ENCODE data around the gene CIB4.
"Not testable (repeated sequence)": the region's sequence is repeated elsewhere in the genome, so short reads cannot be mapped to it uniquely, and the experiment has no call there.

The CIB4 gene

DNA sequence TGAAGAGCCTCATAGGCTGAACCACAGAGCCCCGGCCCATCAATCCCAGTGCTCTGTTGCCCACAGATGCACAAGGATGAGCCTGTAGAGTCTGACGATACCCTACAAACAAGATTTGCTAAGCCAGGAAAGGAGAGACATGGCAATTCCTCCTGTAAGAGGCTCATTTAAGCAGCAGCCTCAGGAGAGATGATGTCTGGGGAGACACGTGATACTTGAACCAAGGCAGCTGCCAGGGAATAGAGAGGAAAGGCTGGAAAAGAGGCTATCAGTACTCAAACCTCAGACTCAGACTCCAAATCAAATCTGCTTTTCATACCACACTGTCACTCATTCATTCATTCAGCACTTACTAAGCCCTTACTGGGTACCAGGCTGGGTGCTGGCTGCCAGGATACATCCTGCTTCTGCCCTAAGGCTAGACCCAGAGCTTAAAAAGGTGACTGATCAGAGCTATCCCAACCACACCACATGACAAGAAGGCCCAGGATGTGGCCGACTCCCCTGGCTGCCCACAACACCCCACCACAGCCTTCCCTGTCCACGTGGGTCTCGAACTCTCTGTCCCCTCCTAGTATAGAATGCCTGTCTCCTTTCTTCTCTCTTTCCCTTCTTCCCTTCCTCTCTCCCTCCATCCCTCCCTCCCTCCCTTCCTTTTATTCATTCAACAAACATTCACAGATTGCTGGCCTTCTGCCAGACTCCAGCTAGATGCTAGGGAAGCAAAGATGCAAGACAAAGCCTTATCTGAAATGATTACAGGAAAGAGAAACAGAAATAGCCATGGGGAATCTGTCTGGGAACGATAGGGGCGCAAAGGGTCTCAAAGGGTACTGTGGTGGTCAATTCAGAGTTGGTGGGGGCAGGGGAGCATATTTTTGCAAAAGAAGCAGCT is 27.9 kb upstream of the CIB4 start:
- in situ Hi-C loops (cut with HindIII; ENCODE audit: low sequenced_read_pairs): no loop called here

GRCh38 chr2:26668041-26668440 is 26.9 kb upstream of the CIB4 start:
- in situ Hi-C loops (cut with HindIII; ENCODE audit: low sequenced_read_pairs): no loop called here

DNA sequence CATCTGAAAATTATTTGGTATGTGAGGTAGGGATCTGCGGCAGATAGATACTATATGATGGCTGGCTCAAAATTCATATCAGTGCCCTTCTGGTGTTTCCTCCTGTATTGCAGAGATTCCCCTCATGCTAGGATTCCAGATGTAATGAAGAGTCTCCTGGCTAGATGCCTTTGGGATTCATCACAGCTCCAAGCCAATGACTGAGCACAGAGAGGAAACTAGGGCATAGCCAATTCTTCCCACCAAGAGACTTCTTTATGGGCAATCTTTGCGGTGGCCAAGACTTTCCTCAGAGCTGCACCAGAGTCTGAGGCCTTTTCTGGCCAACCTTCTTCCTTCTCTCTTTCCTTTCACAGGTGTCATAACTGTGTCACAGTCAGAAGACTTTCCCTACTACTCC is 25.5 kb upstream of the CIB4 start:
- in situ Hi-C loops (cut with HindIII; ENCODE audit: low sequenced_read_pairs): no loop called here

DNA sequence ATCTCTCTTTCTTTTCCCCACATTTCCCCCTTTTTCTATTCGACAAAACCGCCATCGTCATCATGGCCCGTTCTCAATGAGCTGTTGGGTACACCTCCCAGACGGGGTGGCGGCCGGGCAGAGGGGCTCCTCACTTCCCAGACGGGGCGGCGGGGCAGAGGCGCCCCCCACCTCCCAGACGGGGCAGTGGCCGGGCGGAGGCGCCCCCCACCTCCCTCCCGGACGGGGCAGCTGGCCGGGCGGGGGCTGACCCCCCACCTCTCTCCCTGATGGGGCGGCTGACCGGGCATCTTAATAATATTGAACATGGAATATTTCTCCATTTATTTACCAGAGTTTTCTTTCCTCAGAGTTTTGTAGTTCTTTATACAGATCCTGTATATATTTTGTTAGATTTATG is 24.1 kb upstream of the CIB4 start:
- in situ Hi-C loops (cut with HindIII; ENCODE audit: low sequenced_read_pairs): not testable (repeated sequence)

- in situ Hi-C loops (cut with HindIII; ENCODE audit: low sequenced_read_pairs): no loop called here
Observed at GRCh38 chr2:26660363-26660962, 19.3 kb upstream of the CIB4 start.

GRCh38 chr2:26658691-26659346 is 17.7 kb upstream of the CIB4 start:
- in situ Hi-C loops (cut with HindIII; ENCODE audit: low sequenced_read_pairs): no loop called here

- in situ Hi-C loops (cut with HindIII; ENCODE audit: low sequenced_read_pairs): no loop called here
Observed at GRCh38 chr2:26657265-26657664, 16.1 kb upstream of the CIB4 start.

GRCh38 chr2:26655611-26656195 is 14.5 kb upstream of the CIB4 start:
- in situ Hi-C loops (cut with HindIII; ENCODE audit: low sequenced_read_pairs): no loop called here

DNA sequence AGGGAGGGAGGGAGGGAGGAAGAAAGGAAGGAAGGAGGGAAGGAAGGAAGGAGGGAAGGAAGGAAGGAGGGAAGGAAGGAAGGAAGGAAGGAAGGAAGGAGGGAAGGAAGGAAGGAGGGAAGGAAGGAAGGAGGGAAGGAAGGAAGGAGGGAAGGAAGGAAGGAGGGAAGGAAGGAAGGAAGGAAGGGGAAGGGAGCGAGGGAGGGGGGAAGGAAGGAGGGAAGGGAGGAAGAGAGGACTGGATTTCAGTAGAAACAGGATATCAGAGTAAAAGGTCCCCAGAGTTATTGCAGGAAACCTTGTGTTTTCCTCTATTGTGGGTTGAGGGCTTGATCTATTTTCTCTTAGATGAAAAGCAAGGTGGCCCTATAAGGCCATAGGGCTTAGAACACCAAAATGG is 14.0 kb upstream of the CIB4 start:
- in situ Hi-C loops (cut with HindIII; ENCODE audit: low sequenced_read_pairs): not testable (repeated sequence)

GRCh38 chr2:26654061-26654340 is 12.8 kb upstream of the CIB4 start:
- in situ Hi-C loops (cut with HindIII; ENCODE audit: low sequenced_read_pairs): no loop called here

DNA sequence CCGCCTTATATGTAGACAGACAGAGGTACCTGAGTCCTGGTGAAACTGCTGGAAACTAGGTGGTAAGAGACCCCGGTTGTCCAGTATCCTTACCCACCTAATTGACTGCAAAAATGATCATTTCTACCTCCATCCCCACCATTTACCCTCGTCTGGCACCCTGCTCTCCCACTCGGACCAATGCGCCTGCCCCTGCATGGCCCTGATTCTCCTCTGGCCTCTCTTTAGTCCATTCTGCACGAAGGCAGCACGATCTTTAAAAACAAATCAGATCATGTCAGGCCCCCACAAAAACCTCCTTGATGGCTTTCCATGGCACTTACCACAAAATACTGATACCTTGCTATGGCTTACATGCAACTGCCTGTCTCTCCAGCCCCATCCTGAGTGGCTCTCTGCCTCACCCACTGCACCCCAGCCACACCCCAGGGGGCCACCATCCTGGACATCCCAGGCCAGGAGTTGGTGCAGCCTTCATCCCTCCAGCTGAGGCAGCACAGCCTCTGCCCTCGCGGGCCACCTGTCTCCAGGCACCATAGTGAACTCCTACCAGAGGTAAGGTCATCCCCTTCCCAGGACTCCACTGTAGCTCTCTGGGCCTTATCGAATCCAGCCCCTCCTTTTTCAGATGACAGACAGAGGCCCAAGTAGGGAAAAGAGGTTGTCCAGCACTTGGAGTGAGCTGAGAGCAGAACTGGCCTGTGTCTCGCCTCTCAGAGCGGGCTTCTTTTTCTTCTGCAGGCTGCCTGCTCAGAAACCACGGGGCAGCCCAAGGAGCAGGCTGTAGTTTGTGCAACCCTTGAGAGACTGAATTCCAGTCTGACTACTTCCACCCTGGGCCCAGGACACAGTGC is 12.3 kb upstream of the CIB4 start:
- in situ Hi-C loops (cut with HindIII; ENCODE audit: low sequenced_read_pairs): no loop called here

- in situ Hi-C loops (cut with HindIII; ENCODE audit: low sequenced_read_pairs): no loop called here
Observed at GRCh38 chr2:26652361-26653041, 11.3 kb upstream of the CIB4 start.

DNA sequence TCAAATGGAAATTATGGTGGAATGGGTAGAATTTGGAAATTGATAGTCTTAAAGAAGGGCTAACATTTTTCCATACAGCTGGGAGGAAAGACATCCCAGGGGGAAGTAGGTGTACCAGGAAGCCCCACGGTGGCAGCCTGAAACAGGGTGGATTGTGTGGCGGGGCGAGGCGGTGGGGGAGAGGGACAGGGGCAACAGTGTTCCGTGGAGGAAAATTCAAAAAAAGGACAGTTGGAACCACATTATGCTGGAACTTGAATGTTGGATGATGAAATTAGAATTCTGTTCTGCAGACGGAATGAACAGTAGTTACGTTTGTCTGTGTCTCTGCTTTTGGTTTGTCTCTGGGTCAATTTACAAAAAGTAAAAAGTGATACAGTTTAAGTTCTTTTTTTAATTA is 10.6 kb upstream of the CIB4 start:
- in situ Hi-C loops (cut with HindIII; ENCODE audit: low sequenced_read_pairs): no loop called here

- in situ Hi-C loops (cut with HindIII; ENCODE audit: low sequenced_read_pairs): no loop called here
Observed at GRCh38 chr2:26651470-26651771, 10.3 kb upstream of the CIB4 start.

DNA sequence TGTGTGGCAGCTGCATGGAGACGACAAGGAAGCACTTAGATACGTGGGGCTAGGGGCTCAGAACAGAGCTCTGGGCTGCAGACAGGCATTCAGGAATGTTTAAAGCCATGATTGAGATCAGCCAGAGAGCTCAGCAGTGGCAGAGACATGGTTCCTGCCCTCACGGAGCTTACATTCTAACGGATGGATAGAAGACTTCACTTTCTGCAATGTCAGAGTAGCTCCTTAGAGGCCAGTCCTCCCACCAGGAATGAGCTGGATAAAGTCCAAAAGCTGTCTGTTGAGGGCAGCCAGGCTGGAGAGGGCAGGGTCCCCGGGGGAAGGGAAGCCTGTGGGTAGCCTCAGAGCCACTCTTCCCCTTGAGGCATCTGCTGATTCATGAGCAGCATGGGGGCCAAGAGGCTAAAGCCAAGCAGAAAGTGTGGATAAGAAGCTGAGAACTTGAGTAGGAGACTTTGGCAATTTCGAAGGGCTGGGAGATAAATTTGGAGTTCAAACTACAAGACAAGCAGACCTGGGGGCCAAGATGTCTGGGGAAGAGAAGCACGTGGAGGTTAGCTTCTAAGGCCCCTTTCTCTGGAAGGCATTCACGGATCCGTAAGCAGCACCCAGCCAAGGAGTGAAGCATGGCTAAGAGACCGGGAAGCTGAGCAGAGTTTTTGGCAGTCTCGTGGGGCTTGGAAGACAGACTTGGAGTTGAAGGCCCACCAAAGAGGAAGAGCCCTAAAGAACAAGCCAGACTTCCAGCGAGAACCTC is 9.7 kb upstream of the CIB4 start:
- in situ Hi-C loops (cut with HindIII; ENCODE audit: low sequenced_read_pairs): no loop called here

DNA sequence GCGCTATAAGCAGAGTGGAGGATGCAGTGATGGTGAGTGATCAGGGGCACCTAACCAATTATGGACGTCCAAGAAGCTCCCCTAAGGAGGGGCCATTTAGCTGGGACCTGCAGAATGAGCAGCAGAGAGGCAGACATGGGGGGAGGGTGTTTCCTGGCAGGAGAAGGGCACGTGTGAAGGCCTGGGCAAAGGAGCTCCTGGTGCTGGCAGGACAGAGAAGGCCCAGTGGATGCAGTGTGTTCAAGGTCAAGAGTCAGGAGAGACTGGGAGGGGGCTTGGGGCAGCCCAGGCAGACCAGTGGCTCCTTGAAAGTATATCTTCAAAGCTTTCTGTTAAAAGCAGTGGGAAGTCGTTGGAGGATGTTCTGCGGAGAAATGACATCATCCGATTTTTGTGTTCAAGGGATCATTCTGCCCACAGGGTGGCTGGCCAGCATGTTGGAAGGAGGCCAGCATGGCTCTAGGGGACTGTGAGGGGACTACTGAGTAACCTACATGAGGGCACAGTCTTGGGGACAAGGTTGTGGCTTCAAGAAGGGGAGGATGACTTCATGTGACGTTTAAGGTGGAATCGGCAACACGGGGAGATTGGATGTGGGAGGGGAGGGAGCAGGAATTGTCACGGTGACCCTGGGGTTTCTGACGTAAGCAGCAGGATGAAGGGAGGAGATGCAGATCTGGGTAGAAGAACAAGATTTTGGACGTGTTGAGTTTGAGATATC is 9.0 kb upstream of the CIB4 start:
- in situ Hi-C loops (cut with HindIII; ENCODE audit: low sequenced_read_pairs): no loop called here

DNA sequence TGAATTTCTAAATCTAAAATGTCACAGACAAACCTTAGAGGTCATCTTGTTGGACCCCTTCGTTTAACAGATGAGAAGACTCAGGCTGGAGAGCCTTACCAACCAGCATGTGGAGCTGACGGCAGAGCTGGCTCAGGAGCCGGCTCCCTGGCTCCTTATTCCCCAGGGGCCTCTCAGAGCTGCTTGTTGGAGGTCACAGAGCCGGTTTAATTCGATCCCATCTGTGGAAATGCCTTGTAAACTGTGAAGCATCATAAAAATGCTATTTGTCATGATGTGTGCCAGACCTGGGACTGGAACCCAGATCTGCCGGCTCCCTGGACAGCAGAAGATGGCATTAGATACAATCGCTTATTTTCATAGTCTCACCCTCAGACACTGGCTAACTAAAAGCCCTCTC is 8.2 kb upstream of the CIB4 start:
- in situ Hi-C loops (cut with HindIII; ENCODE audit: low sequenced_read_pairs): no loop called here

DNA sequence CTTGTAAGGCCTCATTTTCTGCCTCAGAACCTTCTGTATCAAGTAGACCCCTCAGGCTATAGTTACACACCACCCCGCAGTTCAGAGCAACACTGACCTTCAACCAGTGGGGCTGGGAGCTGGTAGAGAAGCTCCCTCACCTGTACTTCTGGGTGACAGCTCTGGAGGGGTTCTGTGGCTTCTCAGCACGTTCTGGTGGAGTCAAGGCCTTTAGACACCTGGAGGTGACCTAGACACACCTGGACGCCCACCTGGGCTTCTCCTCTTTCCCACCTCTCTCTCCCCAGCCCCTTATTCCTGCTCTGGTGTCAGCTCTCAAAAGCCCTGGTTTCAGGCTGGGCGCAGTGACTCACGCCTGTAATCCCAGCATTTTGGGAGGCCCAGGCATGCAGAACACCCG is 7.3 kb upstream of the CIB4 start:
- in situ Hi-C loops (cut with HindIII; ENCODE audit: low sequenced_read_pairs): no loop called here

- in situ Hi-C loops (cut with HindIII; ENCODE audit: low sequenced_read_pairs): no loop called here
Observed at GRCh38 chr2:26647981-26648380, 6.8 kb upstream of the CIB4 start.

Data from DLD1 (cell line).